Muscle layer of duodenum (tissue), 2 donors: Measurements from ENCODE around the gene SECISBP2L.
A peak's percentile ranks its signal among the peaks of the same experiment; 100 is the strongest.
"Not testable (repeated sequence)": the region's sequence is repeated elsewhere in the genome, so short reads cannot be mapped to it uniquely, and the experiment has no call there.

ENCODE experiments used
- H3K27ac ChIP-seq: one replicate; pipeline ENCODE4 v1.7.0; 2013; ENCODE audit warnings: mild to moderate bottlenecking, low read length
- H3K27me3 ChIP-seq: one replicate; pipeline ENCODE4 v1.7.0; 2013; ENCODE audit warnings: low read depth, mild to moderate bottlenecking, control low read depth, low read length
- H3K36me3 ChIP-seq, 2 donors: one replicate each; pipeline ENCODE4 v1.7.0; 2013; ENCODE audit warnings: low read length in 2 of 2, control low read depth in 1 of 2, mild to moderate bottlenecking in 1 of 2; ENCODE audit not compliant: insufficient read depth in 2 of 2, control insufficient read depth in 1 of 2
- H3K4me1 ChIP-seq, 2 donors: one replicate each; pipeline ENCODE4 v1.7.0; 2013; ENCODE audit warnings: low read length in 2 of 2, mild to moderate bottlenecking in 2 of 2, control low read depth in 1 of 2, moderate library complexity in 1 of 2; ENCODE audit not compliant: insufficient read depth in 2 of 2, control insufficient read depth in 1 of 2
- H3K4me3 ChIP-seq, 2 donors: one replicate each; pipeline ENCODE4 v1.7.0; 2013; ENCODE audit warnings: low read length in 2 of 2, low read depth in 1 of 2, mild to moderate bottlenecking in 1 of 2
- H3K9me3 ChIP-seq, 2 donors: one replicate each; pipeline ENCODE4 v1.7.0; 2013; ENCODE audit warnings: low read length in 2 of 2, control low read depth in 1 of 2, mild to moderate bottlenecking in 1 of 2; ENCODE audit not compliant: control insufficient read depth in 1 of 2
- donor health status: healthy.

Gene SECISBP2L

DNA sequence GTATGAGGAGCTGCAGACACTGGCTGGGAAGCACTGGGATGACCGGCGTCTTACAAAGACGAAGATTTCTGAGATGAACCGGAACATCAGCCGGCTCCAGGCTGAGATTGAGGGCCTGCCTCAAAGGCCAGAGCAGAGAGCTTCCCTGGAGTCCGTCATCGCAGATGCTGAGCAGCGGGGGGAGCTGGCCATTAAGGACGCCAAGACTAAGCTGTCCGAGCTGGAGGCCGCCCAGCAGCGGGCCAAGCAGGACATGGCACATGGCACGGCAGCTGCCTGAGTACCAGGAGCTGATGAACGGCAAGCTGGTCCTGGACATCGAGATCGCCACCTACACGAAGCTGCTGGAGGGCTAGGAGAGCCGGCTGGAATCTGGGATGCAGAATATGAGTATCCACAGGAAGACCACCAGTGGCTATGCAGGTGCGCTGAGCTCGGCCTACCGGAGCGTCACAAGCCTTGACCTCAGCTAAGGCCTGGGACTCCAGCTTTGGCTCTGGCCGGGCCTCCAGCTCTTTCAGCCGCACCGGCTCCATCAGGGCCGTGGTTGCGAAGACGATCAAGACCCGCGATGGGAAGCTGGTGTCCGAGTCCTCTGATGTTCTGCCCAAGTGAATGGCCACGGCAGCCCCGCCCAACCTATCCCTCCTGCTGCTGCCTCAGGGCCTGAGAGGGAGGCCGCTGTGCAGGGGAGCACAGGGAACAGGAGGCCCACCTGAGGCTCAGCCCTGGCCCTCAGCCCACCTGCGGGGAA is 73.3 kb downstream of the SECISBP2L start:
- Histone ChIP-seq H3K36me3 (no peaks in the 10 kb centered on the region), H3K27ac (no peak overlapping the region), H3K9me3 (no peaks in the 10 kb centered on the region), H3K4me1 (peaks cover 0 to 4% of the 10 kb centered on the region in 2 donors), H3K4me3 (no peak overlapping the region), H3K27me3 (no peaks in the 10 kb centered on the region)

- not testable (repeated sequence) for H3K4me1 ChIP-seq, H3K9me3 ChIP-seq, H3K27ac ChIP-seq, H3K4me3 ChIP-seq, H3K36me3 ChIP-seq, H3K27me3 ChIP-seq
Measured at GRCh38 chr15:48970926-48971325, 75.3 kb downstream of the SECISBP2L start.

DNA sequence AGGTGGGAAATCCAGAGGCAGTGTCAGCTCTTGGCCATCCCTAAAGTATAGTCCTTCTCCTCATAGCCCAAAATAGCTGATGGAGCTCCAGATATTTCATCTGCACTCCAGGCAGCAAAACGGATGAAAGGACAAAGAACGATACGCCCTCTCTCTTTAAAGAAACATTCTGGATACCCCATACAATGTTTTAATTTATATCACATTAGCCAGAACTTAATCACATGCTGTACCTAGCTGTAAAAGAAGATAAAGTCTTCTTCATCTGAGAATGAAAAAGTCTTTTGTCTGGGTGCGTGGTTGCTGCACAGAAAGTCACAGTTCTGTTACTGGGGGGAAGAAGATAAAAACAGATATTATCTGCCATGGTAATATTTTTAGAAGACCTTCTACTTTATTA is 78.2 kb downstream of the SECISBP2L start:
- H3K4me1 ChIP-seq, result peaks cover 0 to 4% of the 10 kb centered on the region in 2 donors
- no peaks in the 10 kb centered on the region for H3K36me3 ChIP-seq
- H3K27ac ChIP-seq, result no peak overlapping the region
- H3K27me3 ChIP-seq, result no peaks in the 10 kb centered on the region
- no peak overlapping the region for H3K4me3 ChIP-seq
- no peaks in the 10 kb centered on the region for H3K9me3 ChIP-seq

- no peak overlapping the region for H3K4me3 ChIP-seq
- no peaks in the 10 kb centered on the region for H3K36me3 ChIP-seq
- H3K27me3 ChIP-seq, result no peaks in the 10 kb centered on the region
- H3K4me1 ChIP-seq, result peaks cover 4 to 5% of the 10 kb centered on the region in 2 donors
- no peak overlapping the region for H3K27ac ChIP-seq
- no peaks in the 10 kb centered on the region for H3K9me3 ChIP-seq
Measured at GRCh38 chr15:48967336-48967735, 78.9 kb downstream of the SECISBP2L start.

DNA sequence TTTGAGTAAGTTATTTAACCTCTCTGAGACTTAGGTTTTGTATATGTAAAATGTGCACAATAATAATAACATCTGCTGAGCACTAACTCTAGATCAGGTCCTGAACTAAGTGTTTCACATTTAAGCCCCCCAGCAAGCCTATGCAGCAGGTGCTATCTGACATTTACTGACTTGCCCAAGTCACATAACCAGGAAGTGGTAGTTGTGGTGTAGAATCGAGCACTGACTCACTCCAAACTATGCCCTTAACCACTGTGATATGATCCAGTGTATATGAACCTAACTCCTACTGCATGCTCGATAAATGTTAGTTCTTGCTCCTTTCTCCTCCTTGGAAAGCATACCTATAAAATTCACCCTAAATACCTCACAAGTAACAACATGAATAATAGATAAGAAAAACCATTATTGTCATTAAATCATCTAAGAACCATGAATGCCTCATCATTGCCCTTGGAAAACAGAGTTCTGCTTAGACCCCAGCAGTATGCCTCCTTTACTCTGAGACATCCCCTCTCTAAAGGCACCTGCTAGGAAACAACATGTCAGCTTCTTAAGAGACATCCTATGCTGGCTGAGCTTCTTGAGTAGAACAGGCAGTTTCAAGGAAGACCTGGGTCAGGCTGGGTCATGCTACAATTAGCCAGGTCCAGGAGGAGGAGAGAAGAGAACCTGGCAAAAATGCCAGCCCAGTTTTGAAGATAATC is 79.5 kb downstream of the SECISBP2L start:
- Histone ChIP-seq H3K27me3 (no peaks in the 10 kb centered on the region), H3K9me3 (no peaks in the 10 kb centered on the region), H3K4me1 (peaks cover 4 to 6% of the 10 kb centered on the region in 2 donors), H3K27ac (no peak overlapping the region), H3K4me3 (no peak overlapping the region), H3K36me3 (no peaks in the 10 kb centered on the region)

DNA sequence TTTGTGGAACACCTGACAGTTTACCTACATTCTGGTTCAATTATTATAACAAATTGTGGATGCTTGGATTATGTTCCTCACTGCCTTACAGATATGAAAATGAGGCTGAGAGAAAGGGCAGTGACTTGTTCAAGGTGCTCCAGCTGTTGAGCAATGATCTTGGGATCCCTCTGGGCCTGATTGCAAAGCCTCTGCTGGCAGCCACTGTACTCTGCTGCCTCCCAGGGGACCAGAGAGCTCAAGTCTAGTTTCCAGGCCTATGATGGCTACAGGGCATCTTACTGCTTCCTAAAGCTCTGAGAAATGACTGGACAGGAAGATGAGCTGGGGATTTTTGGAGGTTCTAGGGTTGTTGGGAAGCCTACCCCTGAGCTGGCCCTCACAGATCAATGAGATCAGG is 80.3 kb downstream of the SECISBP2L start:
- no peak overlapping the region for H3K4me3 ChIP-seq
- H3K4me1 ChIP-seq, result peaks cover 4 to 6% of the 10 kb centered on the region in 2 donors
- H3K9me3 ChIP-seq, result no peaks in the 10 kb centered on the region
- H3K27ac ChIP-seq, result no peak overlapping the region
- H3K36me3 ChIP-seq, result no peaks in the 10 kb centered on the region
- no peaks in the 10 kb centered on the region for H3K27me3 ChIP-seq

- Histone ChIP-seq H3K27me3 (no peaks in the 10 kb centered on the region), H3K9me3 (no peaks in the 10 kb centered on the region), H3K27ac (no peak overlapping the region), H3K4me3 (no peak overlapping the region), H3K4me1 (peaks cover 4 to 6% of the 10 kb centered on the region in 2 donors), H3K36me3 (no peaks in the 10 kb centered on the region)
Measured at GRCh38 chr15:48964898-48965297, 81.3 kb downstream of the SECISBP2L start.

GRCh38 chr15:48963524-48964113 is 82.6 kb downstream of the SECISBP2L start, which contains the start of gene SHC4:
TSS of gene SHC4 (minus strand) at chr15:48963919. CDS start at chr15:48963015, 904 bp downstream.
- H3K9me3 ChIP-seq, result no peaks in the 10 kb centered on the region
- no peaks in the 10 kb centered on the region for H3K27me3 ChIP-seq
- H3K4me1 ChIP-seq, result peaks cover 4 to 6% of the 10 kb centered on the region in 2 donors
- H3K4me3 ChIP-seq, result peak within 1 kb of the TSS; percentile 60 to 70
- no peaks in the 10 kb centered on the region for H3K36me3 ChIP-seq
- H3K27ac ChIP-seq, result no peak within 1 kb of the TSS

- H3K4me3 ChIP-seq, result peak overlapping the region; percentile 60 to 70
- H3K9me3 ChIP-seq, result no peaks in the 10 kb centered on the region
- H3K27ac ChIP-seq, result no peak overlapping the region
- H3K36me3 ChIP-seq, result no peaks in the 10 kb centered on the region
- H3K27me3 ChIP-seq, result no peaks in the 10 kb centered on the region
- H3K4me1 ChIP-seq, result peaks cover 4 to 6% of the 10 kb centered on the region in 2 donors
Measured at GRCh38 chr15:48962662-48963523, 83.4 kb downstream of the SECISBP2L start.

- no peak overlapping the region for H3K27ac ChIP-seq
- H3K4me1 ChIP-seq, result no peaks in the 10 kb centered on the region
- no peak overlapping the region for H3K4me3 ChIP-seq
- no peaks in the 10 kb centered on the region for H3K27me3 ChIP-seq
- no peaks in the 10 kb centered on the region for H3K36me3 ChIP-seq
- no peaks in the 10 kb centered on the region for H3K9me3 ChIP-seq
Measured at GRCh38 chr15:48955967-48956366, 90.3 kb downstream of the SECISBP2L start.

DNA sequence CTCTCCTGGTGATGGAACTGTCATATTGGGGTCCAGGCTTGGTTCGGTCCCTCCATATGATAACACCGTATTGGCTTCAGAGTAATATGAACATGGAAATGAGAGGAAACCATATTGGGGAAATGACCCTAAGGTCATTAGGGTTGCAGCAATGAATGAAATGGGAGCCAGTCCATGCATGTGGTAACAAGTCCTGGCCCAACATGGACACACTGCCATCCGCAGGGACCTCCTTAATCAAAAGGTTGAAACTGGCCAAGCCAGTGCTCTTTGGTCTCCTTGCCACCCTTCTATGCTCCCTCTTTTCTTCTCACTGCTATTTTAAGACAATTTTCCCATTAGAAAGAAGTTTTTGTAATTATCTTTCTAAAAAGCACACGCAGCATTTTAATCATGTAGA is 90.9 kb downstream of the SECISBP2L start:
- no peak overlapping the region for H3K4me3 ChIP-seq
- no peaks in the 10 kb centered on the region for H3K27me3 ChIP-seq
- no peak overlapping the region for H3K27ac ChIP-seq
- H3K9me3 ChIP-seq, result no peaks in the 10 kb centered on the region
- H3K36me3 ChIP-seq, result no peaks in the 10 kb centered on the region
- H3K4me1 ChIP-seq, result no peaks in the 10 kb centered on the region
